SK-N-SH treated with all-trans-retinoic acid at 6 μM for 48 hours (cell line): Measurements from ENCODE around the gene DLGAP5.

Experiments used
- ARNTL ChIP-seq: fragments of 450-650 bp; formaldehyde crosslinking; IDR thresholded peaks from 2 replicates; pipeline ENCODE4 v1.5.0; 2020; ENCODE audit warnings: low read depth, mild to moderate bottlenecking, moderate library complexity, borderline replicate concordance
- BACH2 ChIP-seq: fragments of 250-450 bp; sonication (Bioruptor Pico); IDR thresholded peaks from 2 replicates; pipeline ENCODE4 v1.9.0; 2021; ENCODE audit warnings: mild to moderate bottlenecking, borderline replicate concordance
- CSDC2 ChIP-seq: fragments of 250-450 bp; sonication (Bioruptor Pico); IDR thresholded peaks from 2 replicates; pipeline ENCODE4 v1.5.0; 2020; ENCODE audit warnings: mild to moderate bottlenecking, moderate library complexity
- ESRRG ChIP-seq: fragments of 250-450 bp; sonication (Bioruptor Pico); IDR thresholded peaks from 2 replicates; pipeline ENCODE4 v1.6.1; 2021; ENCODE audit warnings: mild to moderate bottlenecking
- PPARA ChIP-seq: fragments of 250-450 bp; sonication (Bioruptor Pico); IDR thresholded peaks from 2 replicates; pipeline ENCODE4 v1.5.0; 2020; ENCODE audit warnings: mild to moderate bottlenecking, borderline replicate concordance
- TCF4 ChIP-seq: fragments of 250-450 bp; sonication (Bioruptor Pico); IDR thresholded peaks from 2 replicates; pipeline ENCODE4 v1.8.0; 2021; ENCODE audit warnings: mild to moderate bottlenecking, moderate library complexity, borderline replicate concordance
- TOX ChIP-seq: fragments of 250-450 bp; sonication (Bioruptor Pico); IDR thresholded peaks from 2 replicates; pipeline ENCODE4 v1.8.0; 2021; ENCODE audit warnings: mild to moderate bottlenecking, moderate library complexity, borderline replicate concordance
- ZC3H10 ChIP-seq: fragments of 250-450 bp; sonication (Bioruptor Pico); IDR thresholded peaks from 2 replicates; pipeline ENCODE4 v1.5.1; 2021; ENCODE audit warnings: mild to moderate bottlenecking, moderate library complexity
- ZFP30 ChIP-seq: fragments of 450-650 bp; formaldehyde crosslinking; IDR thresholded peaks from 2 replicates; pipeline ENCODE4 v1.5.0; 2022; ENCODE audit warnings: mild to moderate bottlenecking, moderate library complexity
- ZNF70 ChIP-seq: fragments of 450-650 bp; formaldehyde crosslinking; IDR thresholded peaks from 2 replicates; pipeline ENCODE4 v1.5.0; 2020; ENCODE audit warnings: mild to moderate bottlenecking, moderate library complexity
- TF ChIP-seq, protein P1 (sequence below): fragments of 250-450 bp; sonication (Bioruptor Pico); IDR thresholded peaks from 2 replicates; pipeline ENCODE4 v1.8.0; 2020; ENCODE audit warnings: mild to moderate bottlenecking, moderate library complexity, borderline replicate concordance
- TF ChIP-seq, protein P2 (sequence below): fragments of 250-450 bp; sonication (Bioruptor Pico); IDR thresholded peaks from 2 replicates; pipeline ENCODE4 v1.8.0; 2021; ENCODE audit warnings: low read depth, mild to moderate bottlenecking, moderate library complexity, borderline replicate concordance

DNA sequence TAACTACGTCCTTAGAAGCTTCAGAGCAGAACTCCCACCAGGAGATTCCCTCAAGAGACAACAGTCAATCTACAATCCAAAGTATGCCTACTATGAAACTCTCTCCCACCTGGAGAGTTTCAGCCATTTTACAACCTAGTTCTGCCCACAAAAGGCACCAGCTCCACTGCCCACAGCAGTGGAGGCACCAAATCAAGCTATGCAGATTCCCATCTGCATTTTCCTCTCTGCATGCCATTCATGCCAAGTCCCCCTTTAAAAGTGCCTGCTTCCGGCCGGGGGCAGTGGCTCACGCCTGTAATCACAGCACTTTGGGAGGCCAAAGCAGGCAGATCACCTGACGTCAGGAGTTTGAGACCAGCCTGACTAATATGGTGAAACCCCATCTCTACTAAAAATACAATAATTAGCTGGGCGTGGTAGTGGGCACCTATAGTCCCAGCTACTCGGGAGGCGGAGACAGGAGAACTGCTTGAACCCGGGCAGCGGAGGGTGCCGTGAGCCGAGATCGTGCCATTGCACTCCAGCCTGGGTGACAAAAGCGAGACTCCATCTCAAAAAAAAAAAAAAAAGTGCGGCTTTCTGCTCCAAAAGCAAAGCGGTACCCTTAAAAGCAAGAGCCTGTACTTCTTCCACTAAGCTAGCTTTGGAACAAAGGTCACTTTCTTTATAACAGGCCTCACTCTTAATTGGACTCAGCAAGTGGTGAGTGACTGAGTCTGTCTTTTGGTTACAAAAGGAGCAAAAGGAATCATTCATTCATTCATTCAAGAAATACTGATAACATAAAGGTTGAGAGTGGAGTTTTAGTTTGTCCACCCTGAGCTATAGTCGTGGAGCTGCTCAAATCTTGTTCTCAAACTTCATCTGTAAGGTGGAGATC is 10.1 kb upstream of the DLGAP5 start:
- TF ChIP-seq, protein P1, sequence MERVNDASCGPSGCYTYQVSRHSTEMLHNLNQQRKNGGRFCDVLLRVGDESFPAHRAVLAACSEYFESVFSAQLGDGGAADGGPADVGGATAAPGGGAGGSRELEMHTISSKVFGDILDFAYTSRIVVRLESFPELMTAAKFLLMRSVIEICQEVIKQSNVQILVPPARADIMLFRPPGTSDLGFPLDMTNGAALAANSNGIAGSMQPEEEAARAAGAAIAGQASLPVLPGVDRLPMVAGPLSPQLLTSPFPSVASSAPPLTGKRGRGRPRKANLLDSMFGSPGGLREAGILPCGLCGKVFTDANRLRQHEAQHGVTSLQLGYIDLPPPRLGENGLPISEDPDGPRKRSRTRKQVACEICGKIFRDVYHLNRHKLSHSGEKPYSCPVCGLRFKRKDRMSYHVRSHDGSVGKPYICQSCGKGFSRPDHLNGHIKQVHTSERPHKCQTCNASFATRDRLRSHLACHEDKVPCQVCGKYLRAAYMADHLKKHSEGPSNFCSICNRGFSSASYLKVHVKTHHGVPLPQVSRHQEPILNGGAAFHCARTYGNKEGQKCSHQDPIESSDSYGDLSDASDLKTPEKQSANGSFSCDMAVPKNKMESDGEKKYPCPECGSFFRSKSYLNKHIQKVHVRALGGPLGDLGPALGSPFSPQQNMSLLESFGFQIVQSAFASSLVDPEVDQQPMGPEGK = no peak
- TF ChIP-seq ESRRG (CRISPR knock-in tag) (no peak), ZFP30 (CRISPR knock-in tag) (no peak), PPARA (CRISPR knock-in tag) (no peak), TCF4 (CRISPR knock-in tag) (no peak), BACH2 (CRISPR knock-in tag) (no peak), ARNTL (CRISPR knock-in tag) (no peak), ZNF70 (CRISPR knock-in tag) (no peak), TOX (CRISPR knock-in tag) (no peak), ZC3H10 (CRISPR knock-in tag) (no peak), CSDC2 (CRISPR knock-in tag) (no peak)
- TF ChIP-seq, protein P2, sequence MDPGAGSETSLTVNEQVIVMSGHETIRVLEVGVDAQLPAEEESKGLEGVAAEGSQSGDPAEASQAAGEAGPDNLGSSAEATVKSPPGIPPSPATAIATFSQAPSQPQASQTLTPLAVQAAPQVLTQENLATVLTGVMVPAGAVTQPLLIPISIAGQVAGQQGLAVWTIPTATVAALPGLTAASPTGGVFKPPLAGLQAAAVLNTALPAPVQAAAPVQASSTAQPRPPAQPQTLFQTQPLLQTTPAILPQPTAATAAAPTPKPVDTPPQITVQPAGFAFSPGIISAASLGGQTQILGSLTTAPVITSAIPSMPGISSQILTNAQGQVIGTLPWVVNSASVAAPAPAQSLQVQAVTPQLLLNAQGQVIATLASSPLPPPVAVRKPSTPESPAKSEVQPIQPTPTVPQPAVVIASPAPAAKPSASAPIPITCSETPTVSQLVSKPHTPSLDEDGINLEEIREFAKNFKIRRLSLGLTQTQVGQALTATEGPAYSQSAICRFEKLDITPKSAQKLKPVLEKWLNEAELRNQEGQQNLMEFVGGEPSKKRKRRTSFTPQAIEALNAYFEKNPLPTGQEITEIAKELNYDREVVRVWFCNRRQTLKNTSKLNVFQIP (CRISPR knock-in tag) = no peak
